Neural cell (in vitro differentiated cells): ENCODE results near the gene ABCA6. TPM values are rescaled to one million over a fixed set of nuclear protein-coding genes. Genes with fewer than 3 reads are reported as not detected.

Source experiments
- H2AFZ ChIP-seq: fragments of 200-600, 300-800 bp; sonication (generic), shearing (Covaris generic); 2 replicates; pipeline ENCODE4 v1.6.0; 2014; ENCODE audit warnings: low read depth, mild to moderate bottlenecking, antibody characterized with exemption, low read length, moderate library complexity
- H3F3A ChIP-seq: fragments of 200-600 bp; shearing (Covaris generic); 2 replicates; pipeline ENCODE4 v1.6.1; 2016; ENCODE audit warnings: mild to moderate bottlenecking, moderate library complexity, mixed read lengths, antibody characterized with exemption, low read length; ENCODE audit not compliant: insufficient read depth, poor library complexity, severe bottlenecking
- H3K27ac ChIP-seq: fragments of 200-600, 300-800 bp; sonication (generic), shearing (Covaris generic); 2 replicates; pipeline ENCODE4 v1.5.1; 2014; ENCODE audit warnings: mild to moderate bottlenecking, low read length, moderate library complexity
- H3K27me3 ChIP-seq: fragments of 300-800, 200-600 bp; sonication (generic), shearing (Covaris generic); 2 replicates; pipeline ENCODE4 v1.6.0; 2014; ENCODE audit warnings: mild to moderate bottlenecking, low read depth, low read length, moderate library complexity; ENCODE audit not compliant: insufficient read depth
- H3K36me3 ChIP-seq: fragments of 300-800, 200-600 bp; sonication (generic), shearing (Covaris generic); 2 replicates; pipeline ENCODE4 v1.5.1; 2014; ENCODE audit warnings: mild to moderate bottlenecking, antibody characterized with exemption, low read length, moderate library complexity; ENCODE audit not compliant: insufficient read depth
- H3K4me2 ChIP-seq: fragments of 300-800, 200-600 bp; sonication (generic), shearing (Covaris generic); 2 replicates; pipeline ENCODE4 v1.6.0; 2014; ENCODE audit warnings: mild to moderate bottlenecking, low read length
- H3K4me3 ChIP-seq: fragments of 300-800, 200-600 bp; sonication (generic), shearing (Covaris generic); 2 replicates; pipeline ENCODE4 v1.5.1; 2014; ENCODE audit warnings: mild to moderate bottlenecking, low read length, moderate library complexity
- H3K79me2 ChIP-seq: fragments of 200-600 bp; shearing (Covaris generic); replicated peaks from 2 replicates; pipeline ENCODE4 v1.6.0; 2014; ENCODE audit warnings: mild to moderate bottlenecking, low read length, moderate library complexity; ENCODE audit not compliant: insufficient read depth
- H3K9ac ChIP-seq: fragments of 300-800, 200-600 bp; sonication (generic), shearing (Covaris generic); 2 replicates; pipeline ENCODE4 v1.6.1; 2016; ENCODE audit warnings: mild to moderate bottlenecking, low read length, mixed read lengths
- H3K9me2 ChIP-seq: fragments of 200-600 bp; shearing (Covaris generic); 2 replicates; pipeline ENCODE4 v1.6.1; 2016; ENCODE audit warnings: mild to moderate bottlenecking, low read length, mixed read lengths; ENCODE audit not compliant: insufficient read depth
- H3K9me3 ChIP-seq: fragments of 200-600, 300-800 bp; sonication (generic), shearing (Covaris generic); 2 replicates; pipeline ENCODE4 v1.6.1; 2016; ENCODE audit warnings: mild to moderate bottlenecking, mixed run types, low read length, moderate library complexity, mixed read lengths
- H4K20me1 ChIP-seq: fragments of 200-600 bp; shearing (Covaris generic); 2 replicates; pipeline ENCODE4 v1.6.1; 2016; ENCODE audit warnings: mild to moderate bottlenecking, mixed run types; ENCODE audit not compliant: insufficient read depth
- EP300 ChIP-seq: fragments of 450-650 bp; conservative IDR thresholded peaks from 2 replicates; pipeline ENCODE4 v1.6.1; 2014; ENCODE audit warnings: antibody characterized with exemption, mild to moderate bottlenecking, moderate library complexity; ENCODE audit not compliant: poor library complexity, severe bottlenecking
- EZH2 ChIP-seq: fragments of 200-600, 300-800 bp; shearing (Covaris generic), sonication (generic); IDR thresholded peaks from 2 replicates; pipeline ENCODE4 v1.6.1; 2014; ENCODE audit warnings: antibody characterized with exemption, low read length, borderline replicate concordance, mild to moderate bottlenecking; ENCODE audit not compliant: insufficient read depth, poor library complexity, severe bottlenecking
- MXI1 ChIP-seq: fragments of 450-650 bp; conservative IDR thresholded peaks from 2 replicates; pipeline ENCODE4 v1.6.1; 2014; ENCODE audit warnings: antibody characterized with exemption, mild to moderate bottlenecking; ENCODE audit not compliant: poor library complexity, severe bottlenecking
- POLR2AphosphoS5 ChIP-seq: IDR thresholded peaks from 2 replicates; pipeline ENCODE4 v1.6.1; 2012
- RAD21 ChIP-seq: fragments of 450-650 bp; conservative IDR thresholded peaks from 2 replicates; pipeline ENCODE4 v1.6.1; 2014; ENCODE audit warnings: antibody characterized with exemption, mild to moderate bottlenecking, moderate library complexity
- REST ChIP-seq: IDR thresholded peaks from 2 replicates; pipeline ENCODE4 v1.6.1; 2012; ENCODE audit warnings: borderline replicate concordance
- SMC3 ChIP-seq: fragments of 450-650 bp; conservative IDR thresholded peaks from 2 replicates; pipeline ENCODE4 v1.6.1; 2014; ENCODE audit warnings: antibody characterized with exemption, mild to moderate bottlenecking, moderate library complexity; ENCODE audit not compliant: poor library complexity
- TAF1 ChIP-seq: IDR thresholded peaks from 2 replicates; pipeline ENCODE4 v1.6.1; 2012; ENCODE audit warnings: low read depth
- polyA plus RNA-seq: library from polyadenylated mRNA; depleted of rRNA; stranded (reverse); fragments of >200 nt; gene quantifications from 2 replicates; pipeline ENCODE4 v1.2.3, GENCODE V29; 2014
- TF ChIP-seq, protein P1 (sequence below): fragments of 450-650 bp; IDR thresholded peaks from 2 replicates; pipeline ENCODE4 v1.5.1; 2014; ENCODE audit warnings: antibody characterized with exemption, mild to moderate bottlenecking, moderate library complexity; ENCODE audit not compliant: poor library complexity, severe bottlenecking

Gene ABCA6
- polyA plus RNA-seq, 1 donor from 2014 or later, result 1.6 TPM

- Histone ChIP-seq H3K4me3 (no peak overlapping the region), H3K9ac (no peak overlapping the region), H3K9me3 (no peaks in the 10 kb centered on the region), H3K4me2 (no peak overlapping the region), H3F3A (no peaks in the 10 kb centered on the region), H3K36me3 (no peaks in the 10 kb centered on the region), H3K9me2 (no peaks in the 10 kb centered on the region), H3K79me2 (no peaks in the 10 kb centered on the region), H2AFZ (no peak overlapping the region), H4K20me1 (no peaks in the 10 kb centered on the region), H3K27me3 (no peaks in the 10 kb centered on the region), H3K27ac (no peak overlapping the region)
- no peak for TF ChIP-seq MXI1
- no peak for TF ChIP-seq REST
- no peak for TF ChIP-seq TAF1
- TF ChIP-seq, protein P1, sequence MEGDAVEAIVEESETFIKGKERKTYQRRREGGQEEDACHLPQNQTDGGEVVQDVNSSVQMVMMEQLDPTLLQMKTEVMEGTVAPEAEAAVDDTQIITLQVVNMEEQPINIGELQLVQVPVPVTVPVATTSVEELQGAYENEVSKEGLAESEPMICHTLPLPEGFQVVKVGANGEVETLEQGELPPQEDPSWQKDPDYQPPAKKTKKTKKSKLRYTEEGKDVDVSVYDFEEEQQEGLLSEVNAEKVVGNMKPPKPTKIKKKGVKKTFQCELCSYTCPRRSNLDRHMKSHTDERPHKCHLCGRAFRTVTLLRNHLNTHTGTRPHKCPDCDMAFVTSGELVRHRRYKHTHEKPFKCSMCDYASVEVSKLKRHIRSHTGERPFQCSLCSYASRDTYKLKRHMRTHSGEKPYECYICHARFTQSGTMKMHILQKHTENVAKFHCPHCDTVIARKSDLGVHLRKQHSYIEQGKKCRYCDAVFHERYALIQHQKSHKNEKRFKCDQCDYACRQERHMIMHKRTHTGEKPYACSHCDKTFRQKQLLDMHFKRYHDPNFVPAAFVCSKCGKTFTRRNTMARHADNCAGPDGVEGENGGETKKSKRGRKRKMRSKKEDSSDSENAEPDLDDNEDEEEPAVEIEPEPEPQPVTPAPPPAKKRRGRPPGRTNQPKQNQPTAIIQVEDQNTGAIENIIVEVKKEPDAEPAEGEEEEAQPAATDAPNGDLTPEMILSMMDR, result no peak
- no peak for TF ChIP-seq EP300
- no peak for TF ChIP-seq POLR2AphosphoS5
- TF ChIP-seq SMC3, result no peak
- TF ChIP-seq EZH2, result no peak
- TF ChIP-seq RAD21, result no peak
Measured at GRCh38 chr17:69047368-69048263, 94.1 kb downstream of the ABCA6 start.

DNA sequence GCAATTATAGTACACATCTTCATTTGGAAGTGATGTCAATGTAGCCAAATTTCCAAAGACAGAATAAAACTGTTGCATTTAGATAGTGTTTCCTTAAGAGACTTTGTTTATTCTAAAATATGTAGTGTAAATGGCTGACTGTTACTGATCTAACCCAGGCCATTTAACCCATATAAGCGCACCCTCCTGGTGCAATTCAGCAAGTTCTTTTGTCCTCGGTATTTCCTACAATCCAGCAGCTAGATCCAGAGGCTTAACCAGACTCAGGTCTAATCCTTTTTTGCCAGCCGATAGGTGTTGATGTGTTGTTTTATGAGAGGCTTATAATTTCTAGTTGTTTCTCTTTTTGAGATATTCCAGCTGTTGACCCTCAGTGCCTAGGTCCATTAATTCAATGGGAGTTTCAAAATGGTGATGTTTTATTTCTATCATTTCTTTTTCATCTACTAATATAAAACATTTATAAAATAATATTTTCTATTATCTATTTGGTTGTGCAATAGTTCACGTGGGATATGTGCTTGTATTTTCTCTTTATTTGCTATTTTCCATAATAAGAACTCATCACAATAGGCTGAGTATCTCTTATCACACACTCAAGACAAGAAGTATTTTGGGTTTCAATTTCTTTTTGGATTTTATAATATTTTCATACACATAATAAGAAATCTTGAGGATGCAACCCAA is 95.4 kb downstream of the ABCA6 start:
- Histone ChIP-seq H2AFZ (no peak overlapping the region), H3K9me2 (no peaks in the 10 kb centered on the region)

More for the DNA sequence above, 95.4 kb downstream of the ABCA6 start:
- no peaks in the 10 kb centered on the region for H4K20me1 ChIP-seq
- H3K79me2 ChIP-seq, result no peaks in the 10 kb centered on the region
- H3K27me3 ChIP-seq, result no peaks in the 10 kb centered on the region
- TF ChIP-seq REST (no peak), RAD21 (no peak), SMC3 (no peak), EZH2 (no peak), POLR2AphosphoS5 (no peak), MXI1 (no peak), TAF1 (no peak), EP300 (no peak)
- TF ChIP-seq, protein P1, result no peak
- H3K27ac ChIP-seq, result no peak overlapping the region
- H3K9me3 ChIP-seq, result no peaks in the 10 kb centered on the region
- H3F3A ChIP-seq, result no peaks in the 10 kb centered on the region
- H3K9ac ChIP-seq, result no peak overlapping the region
- H3K36me3 ChIP-seq, result no peaks in the 10 kb centered on the region
- no peak overlapping the region for H3K4me3 ChIP-seq
- H3K4me2 ChIP-seq, result no peak overlapping the region
